GM20000 (cell line): ENCODE measurements around the gene NES.

Experiments
- DNase-seq: peaks from one replicate; pipeline ENCODE4 v3.0.0; 2012; ENCODE audit warnings: low spot score
- TF ChIP-seq, protein P1 (sequence below): IDR thresholded peaks from 2 replicates; pipeline ENCODE4 v1.5.1; 2012; ENCODE audit warnings: mild to moderate bottlenecking, control low read depth; ENCODE audit errors: extremely low read depth, missing control alignments

The NES gene

GRCh38 chr1:156664767-156665411 is 12.3 kb downstream of the NES start:
- DNase-seq, result peak; percentile 79
- TF ChIP-seq, protein P1, sequence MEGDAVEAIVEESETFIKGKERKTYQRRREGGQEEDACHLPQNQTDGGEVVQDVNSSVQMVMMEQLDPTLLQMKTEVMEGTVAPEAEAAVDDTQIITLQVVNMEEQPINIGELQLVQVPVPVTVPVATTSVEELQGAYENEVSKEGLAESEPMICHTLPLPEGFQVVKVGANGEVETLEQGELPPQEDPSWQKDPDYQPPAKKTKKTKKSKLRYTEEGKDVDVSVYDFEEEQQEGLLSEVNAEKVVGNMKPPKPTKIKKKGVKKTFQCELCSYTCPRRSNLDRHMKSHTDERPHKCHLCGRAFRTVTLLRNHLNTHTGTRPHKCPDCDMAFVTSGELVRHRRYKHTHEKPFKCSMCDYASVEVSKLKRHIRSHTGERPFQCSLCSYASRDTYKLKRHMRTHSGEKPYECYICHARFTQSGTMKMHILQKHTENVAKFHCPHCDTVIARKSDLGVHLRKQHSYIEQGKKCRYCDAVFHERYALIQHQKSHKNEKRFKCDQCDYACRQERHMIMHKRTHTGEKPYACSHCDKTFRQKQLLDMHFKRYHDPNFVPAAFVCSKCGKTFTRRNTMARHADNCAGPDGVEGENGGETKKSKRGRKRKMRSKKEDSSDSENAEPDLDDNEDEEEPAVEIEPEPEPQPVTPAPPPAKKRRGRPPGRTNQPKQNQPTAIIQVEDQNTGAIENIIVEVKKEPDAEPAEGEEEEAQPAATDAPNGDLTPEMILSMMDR, result no peak

DNA sequence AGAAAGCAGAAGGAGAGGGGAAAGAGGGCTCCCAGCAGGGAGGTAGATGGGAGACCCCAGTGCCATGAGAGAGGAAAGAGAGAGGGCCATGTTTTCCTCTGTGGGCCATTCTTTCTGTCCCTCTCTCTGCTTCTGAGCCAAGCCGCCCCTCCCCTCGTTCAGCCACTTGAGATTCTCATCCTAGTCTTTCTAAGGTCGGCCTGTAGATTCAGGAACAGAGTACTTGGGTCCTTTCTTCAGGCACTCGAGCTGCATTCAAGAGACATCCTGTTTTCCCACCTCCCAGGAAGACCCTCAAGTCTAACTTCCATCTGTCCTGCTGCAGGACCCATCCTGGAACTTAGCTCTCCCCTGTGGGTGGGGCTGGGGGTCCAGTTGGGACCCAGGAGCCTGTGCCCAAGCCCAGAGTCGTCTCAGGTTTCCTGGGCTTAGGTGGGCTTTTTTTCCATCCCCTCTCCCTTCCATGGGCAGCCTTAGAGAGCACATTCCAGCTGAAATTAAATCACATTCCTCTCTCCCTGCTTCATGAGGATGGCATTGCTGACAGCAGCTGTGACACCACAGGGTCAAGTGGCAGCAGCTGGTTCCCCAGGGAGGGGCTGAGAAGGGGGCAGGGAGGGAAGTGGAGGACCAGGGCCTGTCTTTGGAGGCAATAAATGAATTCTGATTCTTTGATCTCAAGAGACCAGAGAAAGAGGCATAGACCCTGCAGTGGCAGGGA is 13.0 kb downstream of the NES start:
- TF ChIP-seq, protein P1, result no peak
- DNase-seq, result no peak

DNA sequence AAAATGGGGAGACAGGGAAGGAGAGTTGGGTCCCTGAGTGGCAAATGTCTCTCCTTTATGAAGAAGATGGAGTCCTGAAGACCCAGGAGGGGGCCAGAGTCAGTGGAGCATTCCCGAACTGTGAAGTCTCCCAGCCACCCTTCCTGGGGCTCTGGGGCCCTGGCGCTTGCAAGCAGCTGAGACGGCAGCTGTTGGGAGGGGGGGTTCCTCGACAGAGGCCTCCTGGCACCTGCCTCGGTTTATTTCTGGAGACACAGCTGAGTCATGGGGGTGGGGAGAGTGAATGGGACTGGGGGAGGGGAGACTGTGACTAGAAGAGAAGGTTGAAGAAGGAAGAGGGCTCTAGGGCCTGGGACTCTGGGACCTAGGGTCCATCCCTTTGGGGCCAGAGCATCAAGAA is 14.0 kb downstream of the NES start:
- no peak for DNase-seq
- TF ChIP-seq, protein P1, result no peak

GRCh38 chr1:156662800-156663055 is 14.5 kb downstream of the NES start:
- DNase-seq, result no peak
- TF ChIP-seq, protein P1, result no peak

GRCh38 chr1:156662005-156662799 is 15.0 kb downstream of the NES start:
- TF ChIP-seq, protein P1, result no peak
- no peak for DNase-seq

GRCh38 chr1:156660752-156661112 is 16.5 kb downstream of the NES start:
- TF ChIP-seq, protein P1, result no peak
- DNase-seq, result no peak
